ENCODE measurements around the gene FAM219A.
"Not testable (repeated sequence)": the region's sequence is repeated elsewhere in the genome, so short reads cannot be mapped to it uniquely, and the experiment has no call there.

FAM219A gene

GRCh38 chr9:34367751-34368410, 90.5 kb downstream of the FAM219A start:
- not testable (repeated sequence) for DNase-seq; H3K4me1 ChIP-seq (ENCODE audit: control insufficient read depth, insufficient read depth, low read length, poor library complexity, severe bottlenecking); H3K4me3 ChIP-seq (ENCODE audit: insufficient read depth, low read depth, low read length, poor library complexity, severe bottlenecking)

GRCh38 chr9:34366365-34366764, 92.0 kb downstream of the FAM219A start:
- Histone ChIP-seq H3K4me3 (ENCODE audit: insufficient read depth, low read depth, low read length, poor library complexity, severe bottlenecking) (no peak overlapping the region), H3K4me1 (ENCODE audit: control insufficient read depth, insufficient read depth, low read length, poor library complexity, severe bottlenecking) (no peaks in the 10 kb centered on the region)

More at GRCh38 chr9:34367751-34368410, 90.5 kb downstream of the FAM219A start:
- H3K36me3 ChIP-seq (ENCODE audit: control insufficient read depth, insufficient read depth, low read length); H3K9me3 ChIP-seq (ENCODE audit: control insufficient read depth, low read length); H3K27ac ChIP-seq (ENCODE audit: insufficient read depth, low read length, poor library complexity, severe bottlenecking); H3K27me3 ChIP-seq (replicated peaks; ENCODE audit: control insufficient read depth, insufficient read depth, low read length, poor library complexity, severe bottlenecking): not testable (repeated sequence)

GRCh38 chr9:34365282-34365681, 93.1 kb downstream of the FAM219A start:
- Histone ChIP-seq H3K27ac (ENCODE audit: insufficient read depth, low read length, poor library complexity, severe bottlenecking) (no peak overlapping the region), H3K9me3 (ENCODE audit: control insufficient read depth, low read length) (no peaks in the 10 kb centered on the region), H3K36me3 (ENCODE audit: control insufficient read depth, insufficient read depth, low read length) (no peaks in the 10 kb centered on the region), H3K4me1 (ENCODE audit: control insufficient read depth, insufficient read depth, low read length, poor library complexity, severe bottlenecking) (no peaks in the 10 kb centered on the region), H3K4me3 (ENCODE audit: insufficient read depth, low read depth, low read length, poor library complexity, severe bottlenecking) (no peak overlapping the region), H3K27me3 (replicated peaks; ENCODE audit: control insufficient read depth, insufficient read depth, low read length, poor library complexity, severe bottlenecking) (no peaks in the 10 kb centered on the region)
- DNase-seq: no peak

More at GRCh38 chr9:34366365-34366764, 92.0 kb downstream of the FAM219A start:
- no peaks in the 10 kb centered on the region for H3K36me3 ChIP-seq (ENCODE audit: control insufficient read depth, insufficient read depth, low read length)
- H3K27me3 ChIP-seq (replicated peaks; ENCODE audit: control insufficient read depth, insufficient read depth, low read length, poor library complexity, severe bottlenecking): no peaks in the 10 kb centered on the region
- no peaks in the 10 kb centered on the region for H3K9me3 ChIP-seq (ENCODE audit: control insufficient read depth, low read length)
- no peak for DNase-seq
- no peak overlapping the region for H3K27ac ChIP-seq (ENCODE audit: insufficient read depth, low read length, poor library complexity, severe bottlenecking)

- no peak overlapping the region for H3K4me3 ChIP-seq (ENCODE audit: insufficient read depth, low read depth, low read length, poor library complexity, severe bottlenecking)
- H3K36me3 ChIP-seq (ENCODE audit: control insufficient read depth, insufficient read depth, low read length): no peaks in the 10 kb centered on the region
- H3K27me3 ChIP-seq (replicated peaks; ENCODE audit: control insufficient read depth, insufficient read depth, low read length, poor library complexity, severe bottlenecking): no peaks in the 10 kb centered on the region
- DNase-seq: no peak
- no peaks in the 10 kb centered on the region for H3K4me1 ChIP-seq (ENCODE audit: control insufficient read depth, insufficient read depth, low read length, poor library complexity, severe bottlenecking)
- H3K9me3 ChIP-seq (ENCODE audit: control insufficient read depth, low read length): no peaks in the 10 kb centered on the region
- no peak overlapping the region for H3K27ac ChIP-seq (ENCODE audit: insufficient read depth, low read length, poor library complexity, severe bottlenecking)
These were observed 94.6 kb downstream of the FAM219A start for GRCh38 chr9:34363619-34364351.

GRCh38 chr9:34362614-34363214, 95.7 kb downstream of the FAM219A start:
- no peaks in the 10 kb centered on the region for H3K36me3 ChIP-seq (ENCODE audit: control insufficient read depth, insufficient read depth, low read length)
- H3K9me3 ChIP-seq (ENCODE audit: control insufficient read depth, low read length): no peaks in the 10 kb centered on the region
- no peak for DNase-seq
- no peaks in the 10 kb centered on the region for H3K4me1 ChIP-seq (ENCODE audit: control insufficient read depth, insufficient read depth, low read length, poor library complexity, severe bottlenecking)
- H3K27me3 ChIP-seq (replicated peaks; ENCODE audit: control insufficient read depth, insufficient read depth, low read length, poor library complexity, severe bottlenecking): no peaks in the 10 kb centered on the region
- H3K4me3 ChIP-seq (ENCODE audit: insufficient read depth, low read depth, low read length, poor library complexity, severe bottlenecking): no peak overlapping the region
- H3K27ac ChIP-seq (ENCODE audit: insufficient read depth, low read length, poor library complexity, severe bottlenecking): no peak overlapping the region

GRCh38 chr9:34352957-34353356, 105.4 kb downstream of the FAM219A start:
- not testable (repeated sequence) for H3K4me3 ChIP-seq (ENCODE audit: insufficient read depth, low read depth, low read length, poor library complexity, severe bottlenecking); H3K27ac ChIP-seq (ENCODE audit: insufficient read depth, low read length, poor library complexity, severe bottlenecking); H3K36me3 ChIP-seq (ENCODE audit: control insufficient read depth, insufficient read depth, low read length); H3K9me3 ChIP-seq (ENCODE audit: control insufficient read depth, low read length); H3K4me1 ChIP-seq (ENCODE audit: control insufficient read depth, insufficient read depth, low read length, poor library complexity, severe bottlenecking); DNase-seq; H3K27me3 ChIP-seq (replicated peaks; ENCODE audit: control insufficient read depth, insufficient read depth, low read length, poor library complexity, severe bottlenecking)

GRCh38 chr9:34352122-34352652, 106.2 kb downstream of the FAM219A start:
- H3K27me3 ChIP-seq (replicated peaks; ENCODE audit: control insufficient read depth, insufficient read depth, low read length, poor library complexity, severe bottlenecking); H3K4me1 ChIP-seq (ENCODE audit: control insufficient read depth, insufficient read depth, low read length, poor library complexity, severe bottlenecking); H3K36me3 ChIP-seq (ENCODE audit: control insufficient read depth, insufficient read depth, low read length); H3K9me3 ChIP-seq (ENCODE audit: control insufficient read depth, low read length); H3K27ac ChIP-seq (ENCODE audit: insufficient read depth, low read length, poor library complexity, severe bottlenecking); DNase-seq; H3K4me3 ChIP-seq (ENCODE audit: insufficient read depth, low read depth, low read length, poor library complexity, severe bottlenecking): not testable (repeated sequence)

- no peaks in the 10 kb centered on the region for H3K27me3 ChIP-seq (replicated peaks; ENCODE audit: control insufficient read depth, insufficient read depth, low read length, poor library complexity, severe bottlenecking)
- H3K9me3 ChIP-seq (ENCODE audit: control insufficient read depth, low read length): no peaks in the 10 kb centered on the region
- H3K4me1 ChIP-seq (ENCODE audit: control insufficient read depth, insufficient read depth, low read length, poor library complexity, severe bottlenecking): no peaks in the 10 kb centered on the region
- H3K36me3 ChIP-seq (ENCODE audit: control insufficient read depth, insufficient read depth, low read length): no peaks in the 10 kb centered on the region
- no peak overlapping the region for H3K4me3 ChIP-seq (ENCODE audit: insufficient read depth, low read depth, low read length, poor library complexity, severe bottlenecking)
- H3K27ac ChIP-seq (ENCODE audit: insufficient read depth, low read length, poor library complexity, severe bottlenecking): no peak overlapping the region
- DNase-seq: no peak
These were observed 109.0 kb downstream of the FAM219A start for GRCh38 chr9:34349324-34349723.
